Glutamatergic neuron (in vitro differentiated cells): ENCODE measurements around the gene FOXO3. TPM values are rescaled to one million over a fixed set of nuclear protein-coding genes. Genes with fewer than 3 reads are reported as not detected.

Experiments used
- DNase-seq: peaks from one replicate; pipeline ENCODE4 v3.0.0; 2022
- H3K27ac Mint-ChIP-seq: one replicate; pipeline ENCODE4 v1.8.0; 2020; ENCODE audit warnings: mild to moderate bottlenecking, mixed read lengths, inconsistent platforms; ENCODE audit not compliant: unreplicated experiment
- H3K27me3 Mint-ChIP-seq: one replicate; pipeline ENCODE4 v1.8.0; 2020; ENCODE audit warnings: mild to moderate bottlenecking, moderate library complexity, mixed read lengths, inconsistent platforms; ENCODE audit not compliant: unreplicated experiment
- H3K36me3 Mint-ChIP-seq: one replicate; pipeline ENCODE4 v1.8.0; 2020; ENCODE audit warnings: mild to moderate bottlenecking, mixed read lengths, inconsistent platforms; ENCODE audit not compliant: unreplicated experiment
- H3K4me1 Mint-ChIP-seq: one replicate; pipeline ENCODE4 v1.8.0; 2020; ENCODE audit warnings: mild to moderate bottlenecking, low read depth, mixed read lengths, inconsistent platforms; ENCODE audit not compliant: unreplicated experiment
- H3K4me3 Mint-ChIP-seq: one replicate; pipeline ENCODE4 v1.8.0; 2020; ENCODE audit warnings: mild to moderate bottlenecking, mixed read lengths, inconsistent platforms; ENCODE audit not compliant: unreplicated experiment
- H3K9me3 Mint-ChIP-seq: one replicate; pipeline ENCODE4 v1.8.0; 2020; ENCODE audit warnings: mild to moderate bottlenecking, moderate library complexity, mixed read lengths, inconsistent platforms; ENCODE audit not compliant: unreplicated experiment
- CTCF ChIP-seq: fragments of 200-600 bp; sonication (generic); IDR thresholded peaks from one replicate; pipeline ENCODE4 v1.5.0; 2021; ENCODE audit not compliant: partially characterized antibody, unreplicated experiment
- total RNA-seq: library from RNA; stranded (reverse); fragmentation: NEBNext Ultra II Directional; extraction: Animal tissue kit (Norgen Biotek cat#: 25700); gene quantifications from one replicate; pipeline ENCODE4 v1.2.1, GENCODE V29; 2021; ENCODE audit not compliant: unreplicated experiment

Gene FOXO3
- total RNA-seq, 1 donor from 2014 or later = 30.3 TPM

DNA sequence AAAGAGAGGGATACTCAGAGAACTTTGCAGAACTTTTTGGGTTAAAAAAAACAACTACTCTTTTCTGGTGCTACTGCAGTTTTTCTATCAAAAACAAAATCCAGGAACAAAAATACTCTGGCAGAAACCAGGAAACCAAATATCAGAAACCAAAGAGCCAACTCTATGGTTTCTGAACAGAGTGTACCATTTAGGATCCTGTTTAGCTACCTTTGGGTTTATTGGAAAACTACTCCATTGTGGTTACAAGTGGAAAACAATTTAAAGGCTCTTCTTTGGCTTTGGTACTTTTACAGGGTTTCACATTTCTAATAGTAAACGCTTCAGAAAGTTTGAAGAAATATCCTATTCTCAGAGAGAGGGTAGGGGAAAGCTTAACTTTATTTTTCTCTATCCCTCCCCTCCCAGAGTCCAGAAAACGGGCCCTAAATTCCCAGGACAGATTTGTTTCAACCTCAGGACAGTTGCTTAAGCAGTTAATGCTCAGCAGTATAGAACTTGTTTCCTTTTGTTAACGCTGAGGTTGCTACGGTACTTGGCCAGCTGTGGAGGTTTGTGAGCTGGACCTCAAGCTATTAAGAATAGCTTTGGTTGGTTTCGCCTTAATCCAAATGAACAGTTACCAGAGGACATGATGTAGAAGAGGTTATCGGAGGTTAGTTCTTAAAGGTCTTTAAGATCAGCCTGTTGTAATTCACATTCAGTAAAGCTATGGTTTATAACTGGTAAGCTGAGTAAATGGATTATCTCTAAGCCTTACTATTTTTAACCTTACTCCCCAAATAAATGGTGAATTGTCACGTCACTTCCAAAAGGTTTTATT lies 47.9 kb downstream of the FOXO3 start:
- Mint-ChIP-seq H3K27ac (no peak overlapping the region), H3K36me3 (peaks cover 7% of the 10 kb centered on the region)

DNA sequence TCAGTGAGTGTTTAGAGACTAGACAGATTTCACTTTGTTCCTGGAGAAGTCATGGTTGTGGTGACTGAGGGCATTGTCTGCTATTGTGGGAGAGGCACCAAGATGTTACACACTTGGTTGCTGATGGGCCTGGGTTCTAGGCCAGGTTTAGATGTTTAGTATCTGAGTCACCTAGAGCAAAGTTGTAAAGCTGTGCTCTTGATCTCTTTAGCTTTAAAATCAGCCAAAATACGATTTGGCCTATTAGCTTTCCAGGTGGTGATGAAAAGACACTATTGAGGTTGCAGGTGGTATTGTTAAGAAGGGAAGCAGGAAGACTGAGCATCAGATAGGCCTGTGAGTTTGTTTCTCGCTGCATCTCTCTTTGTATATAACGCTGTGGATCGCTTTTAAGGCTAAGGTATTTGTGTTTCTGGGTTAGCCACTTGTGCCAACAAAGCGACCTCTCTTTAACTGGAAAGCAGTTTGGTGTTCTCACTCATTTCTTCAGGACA lies 48.6 kb downstream of the FOXO3 start:
- no peak for TF ChIP-seq CTCF
- H3K36me3 Mint-ChIP-seq = peaks cover 7% of the 10 kb centered on the region
- H3K4me3 Mint-ChIP-seq = no peak overlapping the region
- H3K27ac Mint-ChIP-seq = no peak overlapping the region
- H3K4me1 Mint-ChIP-seq = peaks cover 6% of the 10 kb centered on the region
- no peaks in the 10 kb centered on the region for H3K27me3 Mint-ChIP-seq
- peaks cover 4% of the 10 kb centered on the region for H3K9me3 Mint-ChIP-seq
- no peak for DNase-seq

More for the DNA sequence above, 47.9 kb downstream of the FOXO3 start:
- Mint-ChIP-seq H3K4me3 (no peak overlapping the region), H3K4me1 (peaks cover 6% of the 10 kb centered on the region), H3K27me3 (no peaks in the 10 kb centered on the region), H3K9me3 (peaks cover 4% of the 10 kb centered on the region)
- DNase-seq = no peak
- no peak for TF ChIP-seq CTCF

DNA sequence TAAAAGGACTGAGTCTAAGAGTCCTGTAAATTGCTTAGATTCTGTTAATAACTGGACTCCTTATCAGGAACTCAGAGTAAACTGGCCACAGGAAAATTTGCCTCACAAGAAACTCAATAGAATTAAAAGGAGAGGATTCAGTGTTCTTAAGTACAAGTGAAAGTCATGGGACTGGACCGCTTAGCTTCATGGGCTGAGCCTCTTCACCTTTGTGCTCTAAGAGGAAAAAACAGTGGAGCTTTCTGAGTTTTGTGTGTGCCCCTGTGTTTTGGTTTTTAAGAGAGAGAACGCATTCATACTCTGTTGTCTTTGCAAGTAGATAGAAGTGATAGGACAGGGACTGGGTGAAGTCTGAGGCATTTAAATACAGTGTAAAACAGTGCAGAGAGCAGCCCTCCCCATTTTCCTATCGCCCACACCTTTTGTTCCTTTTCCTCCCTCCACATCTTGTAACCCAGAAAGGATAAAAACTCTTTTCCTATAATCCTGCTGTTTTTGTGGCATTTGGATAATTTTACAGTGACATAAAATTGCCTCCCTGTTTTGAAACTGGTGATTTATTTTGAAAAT lies 49.6 kb downstream of the FOXO3 start:
- H3K4me3 Mint-ChIP-seq = no peak overlapping the region
- no peak overlapping the region for H3K27ac Mint-ChIP-seq
- H3K4me1 Mint-ChIP-seq = peaks cover 6% of the 10 kb centered on the region

DNA sequence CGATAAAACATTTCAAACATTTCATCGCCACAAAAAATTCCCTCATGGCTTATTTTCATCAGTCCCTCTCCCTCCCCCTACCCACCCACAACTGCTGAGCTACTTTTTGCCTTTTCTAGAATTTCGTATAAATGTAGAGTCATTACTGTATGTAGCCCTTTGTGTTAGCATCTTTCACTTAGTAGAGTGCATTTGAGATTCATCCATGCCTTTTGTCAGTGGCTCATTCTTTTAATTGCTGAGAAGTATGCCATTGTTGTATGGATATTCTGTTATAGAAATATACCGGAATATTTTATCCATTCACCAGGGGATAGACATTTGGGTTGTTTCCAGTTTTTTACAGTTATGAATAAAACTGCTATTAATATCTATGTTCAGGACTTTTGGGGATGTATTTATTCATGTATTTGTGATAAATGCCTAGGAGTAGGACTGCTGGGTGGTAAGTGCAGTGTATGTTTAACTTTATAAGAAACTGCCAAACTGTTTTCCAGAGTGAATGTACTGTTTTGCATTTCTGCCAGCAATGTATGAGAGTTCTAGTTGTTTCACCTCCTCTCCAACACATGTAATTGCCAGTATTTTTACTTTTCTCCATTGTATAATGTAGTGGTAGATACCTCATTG lies 50.4 kb downstream of the FOXO3 start:
- TF ChIP-seq CTCF = no peak
- Mint-ChIP-seq H3K4me3 (no peak overlapping the region), H3K4me1 (peaks cover 4% of the 10 kb centered on the region), H3K27me3 (no peaks in the 10 kb centered on the region), H3K36me3 (peaks cover 7% of the 10 kb centered on the region), H3K9me3 (peaks cover 4% of the 10 kb centered on the region), H3K27ac (no peak overlapping the region)
- DNase-seq = no peak

More for the DNA sequence above, 49.6 kb downstream of the FOXO3 start:
- H3K9me3 Mint-ChIP-seq = peaks cover 4% of the 10 kb centered on the region
- DNase-seq = no peak
- peaks cover 7% of the 10 kb centered on the region for H3K36me3 Mint-ChIP-seq
- TF ChIP-seq CTCF = no peak
- no peaks in the 10 kb centered on the region for H3K27me3 Mint-ChIP-seq
